ENCODE measurements around the gene SH2B2.
"Not testable (repeated sequence)": the region's sequence is repeated elsewhere in the genome, so short reads cannot be mapped to it uniquely, and the experiment has no call there.

DNA sequence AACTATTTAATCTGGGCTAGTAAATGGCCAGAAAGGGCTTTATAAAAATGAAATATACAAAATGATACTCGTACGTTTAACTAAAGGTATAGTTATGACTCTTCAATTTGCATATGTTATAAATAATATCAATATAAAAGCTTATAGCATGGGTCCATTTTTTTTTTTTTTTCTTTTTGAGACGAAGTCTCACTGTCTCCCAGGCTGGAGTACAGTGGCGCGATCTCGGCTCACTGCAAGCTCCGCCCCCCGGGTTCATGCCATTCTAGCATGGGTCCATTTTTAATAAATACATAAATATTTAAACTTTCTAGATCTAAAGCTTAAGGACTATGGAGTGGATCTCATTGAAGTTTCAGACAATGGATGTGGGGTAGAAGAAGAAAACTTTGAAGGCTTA is 50.3 kb downstream of the SH2B2 start:
- TF ChIP-seq, protein P1, sequence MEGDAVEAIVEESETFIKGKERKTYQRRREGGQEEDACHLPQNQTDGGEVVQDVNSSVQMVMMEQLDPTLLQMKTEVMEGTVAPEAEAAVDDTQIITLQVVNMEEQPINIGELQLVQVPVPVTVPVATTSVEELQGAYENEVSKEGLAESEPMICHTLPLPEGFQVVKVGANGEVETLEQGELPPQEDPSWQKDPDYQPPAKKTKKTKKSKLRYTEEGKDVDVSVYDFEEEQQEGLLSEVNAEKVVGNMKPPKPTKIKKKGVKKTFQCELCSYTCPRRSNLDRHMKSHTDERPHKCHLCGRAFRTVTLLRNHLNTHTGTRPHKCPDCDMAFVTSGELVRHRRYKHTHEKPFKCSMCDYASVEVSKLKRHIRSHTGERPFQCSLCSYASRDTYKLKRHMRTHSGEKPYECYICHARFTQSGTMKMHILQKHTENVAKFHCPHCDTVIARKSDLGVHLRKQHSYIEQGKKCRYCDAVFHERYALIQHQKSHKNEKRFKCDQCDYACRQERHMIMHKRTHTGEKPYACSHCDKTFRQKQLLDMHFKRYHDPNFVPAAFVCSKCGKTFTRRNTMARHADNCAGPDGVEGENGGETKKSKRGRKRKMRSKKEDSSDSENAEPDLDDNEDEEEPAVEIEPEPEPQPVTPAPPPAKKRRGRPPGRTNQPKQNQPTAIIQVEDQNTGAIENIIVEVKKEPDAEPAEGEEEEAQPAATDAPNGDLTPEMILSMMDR (IDR thresholded peaks at IDR 0.05 in 4 of 5, conservative IDR thresholded peaks at IDR 0.05 in 1 of 5) = not testable (repeated sequence)
- not testable (repeated sequence) for TF ChIP-seq POLR2A (IDR thresholded peaks at IDR 0.05)

Measured in gastrocnemius medialis (tissue), 4 donors.